ENCODE measurements around the gene GLYR1. TPM values are rescaled to one million over a fixed set of nuclear protein-coding genes. Genes with fewer than 3 reads are reported as not detected.

GLYR1 gene
- total and polyA plus RNA-seq, 4 donors = 36.2 to 88.1 (median 70.2) TPM

GRCh38 chr16:4776141-4776705 is 70.9 kb downstream of the GLYR1 start:
- no peak overlapping the region for H3K27ac ChIP-seq (ENCODE audit: low read depth in 1 of 2, low read length in 1 of 2)
- WGBS, 2 donors = 90 to 97% methylated on average over 2 of the region's 2 CpGs
- TF ChIP-seq, protein P1, sequence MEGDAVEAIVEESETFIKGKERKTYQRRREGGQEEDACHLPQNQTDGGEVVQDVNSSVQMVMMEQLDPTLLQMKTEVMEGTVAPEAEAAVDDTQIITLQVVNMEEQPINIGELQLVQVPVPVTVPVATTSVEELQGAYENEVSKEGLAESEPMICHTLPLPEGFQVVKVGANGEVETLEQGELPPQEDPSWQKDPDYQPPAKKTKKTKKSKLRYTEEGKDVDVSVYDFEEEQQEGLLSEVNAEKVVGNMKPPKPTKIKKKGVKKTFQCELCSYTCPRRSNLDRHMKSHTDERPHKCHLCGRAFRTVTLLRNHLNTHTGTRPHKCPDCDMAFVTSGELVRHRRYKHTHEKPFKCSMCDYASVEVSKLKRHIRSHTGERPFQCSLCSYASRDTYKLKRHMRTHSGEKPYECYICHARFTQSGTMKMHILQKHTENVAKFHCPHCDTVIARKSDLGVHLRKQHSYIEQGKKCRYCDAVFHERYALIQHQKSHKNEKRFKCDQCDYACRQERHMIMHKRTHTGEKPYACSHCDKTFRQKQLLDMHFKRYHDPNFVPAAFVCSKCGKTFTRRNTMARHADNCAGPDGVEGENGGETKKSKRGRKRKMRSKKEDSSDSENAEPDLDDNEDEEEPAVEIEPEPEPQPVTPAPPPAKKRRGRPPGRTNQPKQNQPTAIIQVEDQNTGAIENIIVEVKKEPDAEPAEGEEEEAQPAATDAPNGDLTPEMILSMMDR (IDR thresholded peaks at IDR 0.05; ENCODE audit: control extremely low read depth, extremely low read depth) = no peak
- H3K4me1 ChIP-seq (ENCODE audit: control insufficient read depth in 5 of 5, insufficient read depth in 5 of 5, low read length in 5 of 5) = peaks cover 0 to 2% (median 0%) of the 10 kb centered on the region in 5 donors
- DNase-seq (no peak), ATAC-seq (ENCODE audit: insufficient read depth, low FRiP score) (no peak)
- no peaks in the 10 kb centered on the region for H3K36me3 ChIP-seq (ENCODE audit: control insufficient read depth in 4 of 4, insufficient read depth in 4 of 4, low read length in 4 of 4)
- no peak overlapping the region for H3K4me3 ChIP-seq
- no peaks in the 10 kb centered on the region for H3K9me3 ChIP-seq (ENCODE audit: control insufficient read depth in 4 of 4, insufficient read depth in 3 of 4, low read length in 3 of 4)
- no peaks in the 10 kb centered on the region for H3K27me3 ChIP-seq (ENCODE audit: control insufficient read depth in 3 of 3, insufficient read depth in 3 of 3, low read length in 2 of 3)
- no peak overlapping the region for H3K9ac ChIP-seq (ENCODE audit: insufficient read depth in 1 of 2, low read length in 2 of 2)

DNA sequence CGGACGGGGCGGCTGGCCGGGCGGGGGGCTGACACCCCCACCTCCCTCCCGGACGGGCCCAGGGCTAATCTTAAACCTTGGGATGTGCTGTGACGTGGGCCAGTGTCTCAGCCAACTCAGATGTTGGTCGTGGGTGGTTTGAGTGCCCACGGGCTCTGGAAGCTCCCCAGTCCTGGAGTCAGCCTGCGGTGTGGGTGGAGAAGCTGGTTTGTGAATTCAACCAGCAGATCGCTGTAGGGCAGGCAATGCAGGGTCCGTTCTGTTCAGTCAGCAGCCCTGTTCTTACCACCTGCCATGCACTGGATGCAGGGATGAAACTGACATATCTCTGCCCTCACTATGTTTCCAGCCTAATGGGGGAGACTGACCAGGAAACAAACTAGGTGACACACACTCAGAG is 72.1 kb downstream of the GLYR1 start:
- Histone ChIP-seq H3K36me3 (ENCODE audit: control insufficient read depth in 4 of 4, insufficient read depth in 4 of 4, low read length in 4 of 4) (no peaks in the 10 kb centered on the region), H3K27ac (ENCODE audit: low read depth in 1 of 2, low read length in 1 of 2) (no peak overlapping the region), H3K9me3 (ENCODE audit: control insufficient read depth in 4 of 4, insufficient read depth in 3 of 4, low read length in 3 of 4) (no peaks in the 10 kb centered on the region), H3K27me3 (ENCODE audit: control insufficient read depth in 3 of 3, insufficient read depth in 3 of 3, low read length in 2 of 3) (no peaks in the 10 kb centered on the region), H3K4me1 (ENCODE audit: control insufficient read depth in 5 of 5, insufficient read depth in 5 of 5, low read length in 5 of 5) (peaks cover 0 to 2% (median 0%) of the 10 kb centered on the region in 5 donors), H3K9ac (ENCODE audit: insufficient read depth in 1 of 2, low read length in 2 of 2) (no peak overlapping the region), H3K4me3 (no peak overlapping the region)
- DNase-seq = no peak
- WGBS, 2 donors = 79 to 88% methylated on average over 13 of the region's 13 CpGs
- ATAC-seq (ENCODE audit: insufficient read depth, low FRiP score) = no peak
- TF ChIP-seq, protein P1 (IDR thresholded peaks at IDR 0.05; ENCODE audit: control extremely low read depth, extremely low read depth) = no peak

DNA sequence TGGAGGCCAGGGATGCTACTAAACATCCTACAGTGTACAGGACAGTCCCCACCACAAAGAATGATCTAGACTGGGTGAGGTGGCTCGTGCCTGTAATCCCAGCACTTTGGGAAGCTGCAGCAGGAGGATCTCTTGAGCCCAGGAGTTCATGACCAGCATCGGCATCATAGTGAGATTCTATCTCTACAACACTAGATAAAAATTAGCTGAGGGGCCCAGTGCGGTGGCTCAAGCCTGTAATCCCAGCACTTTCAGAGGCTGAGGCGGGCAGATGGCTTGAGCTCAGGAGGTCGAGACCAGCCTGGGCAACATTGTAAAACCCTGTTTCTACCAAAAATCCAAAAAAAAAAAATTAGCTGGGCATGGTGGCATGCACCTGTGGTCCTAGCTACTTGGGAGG is 74.7 kb downstream of the GLYR1 start:
- Histone ChIP-seq H3K9ac (ENCODE audit: insufficient read depth in 1 of 2, low read length in 2 of 2) (no peak overlapping the region), H3K4me3 (no peak overlapping the region), H3K27me3 (ENCODE audit: control insufficient read depth in 3 of 3, insufficient read depth in 3 of 3, low read length in 2 of 3) (no peaks in the 10 kb centered on the region), H3K36me3 (ENCODE audit: control insufficient read depth in 4 of 4, insufficient read depth in 4 of 4, low read length in 4 of 4) (no peaks in the 10 kb centered on the region), H3K27ac (ENCODE audit: low read depth in 1 of 2, low read length in 1 of 2) (no peak overlapping the region), H3K9me3 (ENCODE audit: control insufficient read depth in 4 of 4, insufficient read depth in 3 of 4, low read length in 3 of 4) (no peaks in the 10 kb centered on the region), H3K4me1 (ENCODE audit: control insufficient read depth in 5 of 5, insufficient read depth in 5 of 5, low read length in 5 of 5) (peaks cover 0 to 8% (median 0%) of the 10 kb centered on the region in 5 donors)
- TF ChIP-seq, protein P1 (IDR thresholded peaks at IDR 0.05; ENCODE audit: control extremely low read depth, extremely low read depth) = no peak
- ATAC-seq (ENCODE audit: insufficient read depth, low FRiP score) = no peak
- 82 to 91% methylated on average over 5 of the region's 5 CpGs for WGBS, 2 donors
- no peak for DNase-seq

- Histone ChIP-seq H3K36me3 (ENCODE audit: control insufficient read depth in 4 of 4, insufficient read depth in 4 of 4, low read length in 4 of 4) (no peaks in the 10 kb centered on the region), H3K9me3 (ENCODE audit: control insufficient read depth in 4 of 4, insufficient read depth in 3 of 4, low read length in 3 of 4) (no peaks in the 10 kb centered on the region), H3K4me1 (ENCODE audit: control insufficient read depth in 5 of 5, insufficient read depth in 5 of 5, low read length in 5 of 5) (peaks cover 0 to 10% (median 0%) of the 10 kb centered on the region in 5 donors), H3K27ac (ENCODE audit: low read depth in 1 of 2, low read length in 1 of 2) (no peak overlapping the region), H3K4me3 (no peak overlapping the region), H3K27me3 (ENCODE audit: control insufficient read depth in 3 of 3, insufficient read depth in 3 of 3, low read length in 2 of 3) (no peaks in the 10 kb centered on the region), H3K9ac (ENCODE audit: insufficient read depth in 1 of 2, low read length in 2 of 2) (no peak overlapping the region)
- DNase-seq (no peak), ATAC-seq (ENCODE audit: insufficient read depth, low FRiP score) (no peak)
- WGBS, 2 donors = 68 to 69% methylated on average over 3 of the region's 3 CpGs
- TF ChIP-seq, protein P1 (IDR thresholded peaks at IDR 0.05; ENCODE audit: control extremely low read depth, extremely low read depth) = no peak
These were observed 75.4 kb downstream of the GLYR1 start for GRCh38 chr16:4771646-4772045.

Measured in lung (tissue), 12 donors.